Measurements from ENCODE around the gene WNT8A.

Gene WNT8A

DNA sequence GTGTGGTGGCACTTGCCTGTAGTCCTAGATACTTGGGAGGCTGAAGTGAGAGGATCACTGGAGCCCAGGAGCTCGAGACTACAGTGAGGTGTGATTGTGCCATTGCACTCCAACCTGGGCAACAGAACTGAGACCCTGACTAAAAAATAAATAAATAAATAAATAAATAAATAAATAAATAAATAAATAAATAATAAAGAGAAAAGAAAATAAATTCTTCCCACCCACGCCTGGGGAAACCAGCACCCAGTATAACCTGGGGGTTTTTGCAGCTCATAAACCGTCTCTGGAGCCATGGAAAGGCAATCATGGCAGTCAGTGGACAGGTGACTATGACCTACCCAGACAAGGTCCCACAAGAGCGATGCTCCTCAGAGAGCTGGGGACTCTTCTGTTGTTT is 7.9 kb downstream of the WNT8A start:
- DNase-seq (ENCODE audit: low read depth, low spot score), result no peak

GRCh38 chr5:138092301-138092700 is 8.5 kb downstream of the WNT8A start:
- DNase-seq (ENCODE audit: low read depth, low spot score), result no peak

DNA sequence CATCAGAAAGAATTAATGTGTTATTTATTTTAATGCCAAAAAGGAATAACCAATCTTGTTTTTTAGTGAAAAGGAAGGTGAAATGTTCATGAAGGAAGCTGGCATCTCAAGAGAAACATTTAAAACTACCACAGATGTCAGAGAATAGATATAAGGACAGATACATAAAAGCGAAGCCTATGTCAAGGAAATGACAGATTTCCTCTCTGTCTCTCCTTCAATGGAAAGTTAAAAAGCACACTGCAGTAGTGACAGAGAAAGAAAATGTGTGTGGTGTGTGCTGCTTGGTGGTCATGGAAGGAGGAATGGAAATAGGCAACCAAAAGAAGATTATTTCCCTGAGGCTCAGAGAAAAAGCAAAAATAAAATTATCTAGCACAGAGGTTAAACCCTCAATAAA is 9.2 kb downstream of the WNT8A start:
- DNase-seq (ENCODE audit: low read depth, low spot score), result no peak

GRCh38 chr5:138095100-138095907 is 11.5 kb downstream of the WNT8A start:
- DNase-seq (ENCODE audit: low read depth, low spot score), result no peak

GRCh38 chr5:138096363-138096762 is 12.5 kb downstream of the WNT8A start:
- DNase-seq (ENCODE audit: low read depth, low spot score), result no peak

DNA sequence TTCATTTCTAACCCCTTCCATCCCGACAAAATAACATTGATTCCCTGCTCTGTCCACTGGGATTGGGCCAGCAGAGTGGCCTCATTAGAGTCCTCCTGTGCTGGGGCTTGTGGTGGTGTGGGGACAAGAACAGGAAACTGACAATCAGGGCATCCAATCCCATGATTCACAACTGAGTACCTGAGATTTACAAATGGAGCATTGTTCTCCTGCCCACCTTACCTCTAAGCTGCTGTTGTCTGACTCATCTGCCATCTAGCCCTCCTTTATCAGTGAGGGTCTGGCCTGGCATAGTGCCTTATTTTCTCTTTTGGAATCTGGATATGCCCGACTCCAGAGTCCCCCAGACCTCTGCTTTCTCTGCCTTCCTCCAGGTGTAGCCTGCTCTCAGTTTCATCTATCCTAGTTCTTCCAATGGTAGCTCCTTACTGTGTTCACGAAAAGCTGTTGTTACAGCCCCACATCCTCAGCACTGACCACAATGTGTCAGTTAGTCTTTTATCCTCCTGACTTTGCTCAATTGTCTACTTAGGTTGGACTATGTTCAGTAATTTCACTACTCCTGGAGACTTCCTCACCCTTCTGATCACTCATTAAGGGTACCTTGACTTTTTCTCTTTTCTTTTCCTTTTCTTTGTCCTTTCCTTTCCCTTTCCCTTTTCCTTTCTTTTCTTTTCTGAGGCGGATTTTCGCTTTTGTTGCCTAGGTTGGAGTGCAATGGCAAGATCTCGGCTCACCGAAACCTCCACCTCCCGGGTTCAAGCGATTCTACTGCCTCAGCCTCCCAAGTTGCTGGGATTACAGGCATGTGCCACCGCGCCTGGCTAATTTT is 13.4 kb downstream of the WNT8A start:
- no peak for DNase-seq (ENCODE audit: low read depth, low spot score)

- no peak for DNase-seq (ENCODE audit: low read depth, low spot score)
Measured at GRCh38 chr5:138102454-138103318, 18.9 kb downstream of the WNT8A start.

DNA sequence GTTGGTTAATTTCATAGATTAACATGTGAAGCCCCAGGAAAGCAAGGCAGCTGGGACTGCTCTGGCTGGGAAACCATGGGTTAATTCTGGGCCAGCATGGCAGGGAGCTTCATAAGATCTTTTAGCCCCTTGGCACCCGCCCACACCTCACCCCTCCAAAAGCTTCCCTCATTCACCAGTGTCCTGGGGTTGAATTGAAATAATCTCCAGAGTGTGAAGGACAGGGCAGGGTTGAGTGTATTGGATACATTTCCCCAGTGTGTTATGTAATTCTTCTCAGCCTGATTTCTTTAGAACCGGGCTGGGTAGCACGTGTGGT is 19.4 kb downstream of the WNT8A start:
- DNase-seq (ENCODE audit: low read depth, low spot score), result no peak

GRCh38 chr5:138105709-138106108 is 21.9 kb downstream of the WNT8A start:
- DNase-seq (ENCODE audit: low read depth, low spot score), result no peak

DNA sequence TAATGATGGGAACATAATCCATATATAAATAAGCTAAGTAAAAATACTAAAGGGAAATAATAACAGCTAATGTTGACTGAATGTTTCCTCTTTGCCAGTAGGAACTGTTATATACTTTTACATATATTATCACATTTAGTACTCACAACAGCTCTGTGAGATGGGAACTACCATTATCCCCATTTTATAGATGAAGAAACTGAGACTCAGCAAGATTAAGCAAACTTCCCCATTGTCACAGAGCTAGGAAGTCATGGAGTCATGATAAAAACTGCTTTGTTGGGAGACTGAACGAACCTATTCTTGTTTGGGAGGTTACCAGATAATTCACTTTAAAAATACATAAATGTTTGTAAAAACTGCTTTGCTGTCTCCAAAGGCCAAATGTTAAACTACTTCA is 23.4 kb downstream of the WNT8A start:
- DNase-seq (ENCODE audit: low read depth, low spot score), result no peak

DNA sequence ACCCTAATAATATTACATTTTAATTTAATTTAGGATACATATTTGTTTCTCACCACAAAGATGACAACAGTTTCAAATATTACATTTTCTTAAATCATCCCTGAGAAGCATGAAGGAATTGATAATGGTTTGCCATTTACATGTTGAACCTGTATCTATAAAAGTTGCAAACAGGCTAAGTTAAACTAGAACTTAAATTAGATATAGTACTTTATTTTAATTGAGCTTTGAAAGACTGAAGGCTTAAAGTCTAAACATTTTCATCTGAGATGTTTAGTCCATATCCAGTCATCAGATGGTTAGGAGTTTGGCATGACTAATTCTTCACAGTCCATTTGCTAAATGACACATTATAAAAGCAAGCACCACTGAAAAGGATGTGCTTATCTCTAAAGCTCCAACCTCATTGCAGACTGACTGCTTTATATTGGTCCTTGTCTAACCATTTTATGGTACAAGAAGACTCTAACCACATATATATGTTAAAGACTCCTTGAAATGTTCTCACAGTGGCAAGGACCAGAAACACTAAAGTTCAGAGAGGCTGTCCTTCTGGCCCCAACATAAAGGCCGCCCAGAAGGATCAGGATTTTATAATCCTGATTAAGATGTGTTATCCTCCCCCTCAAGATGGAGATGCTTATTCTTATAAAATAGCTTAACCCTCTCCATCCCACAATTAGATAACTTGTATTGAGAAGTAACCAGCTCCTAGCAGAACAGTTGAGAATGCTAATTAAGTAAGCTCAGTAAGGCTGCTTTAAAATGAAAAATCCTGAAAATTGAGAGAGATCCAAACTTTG is 25.8 kb downstream of the WNT8A start:
- peak; percentile 20 for DNase-seq (ENCODE audit: low read depth, low spot score)

DNA sequence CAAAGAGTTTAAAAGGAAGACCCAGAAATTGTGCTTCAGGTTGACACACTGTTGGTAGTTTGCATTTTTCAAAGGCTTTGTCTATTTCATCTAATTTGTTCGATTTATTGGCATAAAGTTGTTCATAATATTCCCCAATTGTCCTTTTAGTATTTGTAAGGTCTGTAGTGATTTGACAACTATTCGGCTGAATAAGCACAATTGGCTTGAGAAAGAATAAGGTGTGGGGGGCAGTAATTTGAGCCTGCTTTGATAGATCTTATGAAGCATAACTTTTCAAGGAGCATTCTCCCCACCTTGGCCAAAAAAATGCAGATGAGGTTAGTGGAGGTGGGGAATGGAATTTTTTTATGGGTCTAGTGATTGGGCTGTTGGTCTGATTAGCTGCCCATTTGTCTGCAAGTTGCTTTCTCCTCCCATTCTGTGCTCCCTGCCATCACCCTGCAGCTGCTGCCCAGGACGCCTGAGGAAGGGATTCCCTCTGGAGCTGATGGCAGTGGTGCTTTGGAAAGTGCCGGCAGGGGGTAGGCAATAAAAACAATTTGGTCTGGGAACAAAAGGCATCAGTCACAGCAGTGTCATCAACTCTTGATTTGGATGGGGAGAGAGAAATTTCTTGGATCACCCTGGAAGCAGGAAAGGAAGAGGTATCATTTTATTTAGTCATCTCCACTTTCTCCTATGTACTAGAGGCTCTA is 26.6 kb downstream of the WNT8A start:
- peak; percentile 39 for DNase-seq (ENCODE audit: low read depth, low spot score)

- no peak for DNase-seq (ENCODE audit: low read depth, low spot score)
Measured at GRCh38 chr5:138111181-138111580, 27.3 kb downstream of the WNT8A start.

DNA sequence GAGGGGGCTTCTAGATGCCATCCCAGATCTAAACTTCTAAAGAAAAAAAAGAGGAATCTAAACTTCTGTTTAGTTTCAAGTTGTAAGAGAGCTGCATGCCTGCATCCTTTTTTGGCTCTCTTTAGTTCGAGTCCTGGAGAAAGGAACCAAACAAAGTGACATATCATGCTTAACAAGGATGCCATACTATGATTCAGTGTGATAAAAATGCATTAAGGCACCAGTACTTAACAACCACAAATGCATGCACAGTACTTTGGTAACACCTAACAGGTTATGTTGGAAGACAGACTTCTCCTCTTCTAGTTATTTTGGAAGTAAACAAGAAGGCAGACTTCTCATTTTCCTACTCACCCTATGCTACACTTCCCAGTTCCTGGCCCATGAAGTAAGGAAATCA is 28.1 kb downstream of the WNT8A start:
- DNase-seq (ENCODE audit: low read depth, low spot score), result peak; percentile 69

- no peak for DNase-seq (ENCODE audit: low read depth, low spot score)
Measured at GRCh38 chr5:138115254-138115653, 31.4 kb downstream of the WNT8A start.

DNA sequence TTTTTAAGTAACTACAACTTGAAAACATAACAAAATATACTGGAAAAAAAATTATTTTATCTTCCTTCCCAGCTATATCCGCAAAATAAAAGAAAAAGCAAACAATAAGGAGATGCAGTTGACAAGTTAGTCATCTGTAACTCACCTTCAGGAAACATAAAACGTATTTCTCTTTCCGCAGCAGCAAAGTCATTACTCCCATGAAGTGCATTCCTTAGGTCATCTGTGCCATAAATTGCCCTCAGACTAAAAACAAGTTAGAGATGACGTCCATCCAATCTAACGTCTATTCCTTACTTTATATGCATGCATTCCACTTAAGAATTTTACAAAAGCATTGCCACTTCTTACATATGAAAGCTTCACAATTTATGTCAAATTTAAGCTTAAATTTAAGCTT is 44.5 kb downstream of the WNT8A start:
- DNase-seq (ENCODE audit: low read depth, low spot score), result no peak

- DNase-seq (ENCODE audit: low read depth, low spot score), result no peak
Measured at GRCh38 chr5:138129347-138129746, 45.5 kb downstream of the WNT8A start.

DNA sequence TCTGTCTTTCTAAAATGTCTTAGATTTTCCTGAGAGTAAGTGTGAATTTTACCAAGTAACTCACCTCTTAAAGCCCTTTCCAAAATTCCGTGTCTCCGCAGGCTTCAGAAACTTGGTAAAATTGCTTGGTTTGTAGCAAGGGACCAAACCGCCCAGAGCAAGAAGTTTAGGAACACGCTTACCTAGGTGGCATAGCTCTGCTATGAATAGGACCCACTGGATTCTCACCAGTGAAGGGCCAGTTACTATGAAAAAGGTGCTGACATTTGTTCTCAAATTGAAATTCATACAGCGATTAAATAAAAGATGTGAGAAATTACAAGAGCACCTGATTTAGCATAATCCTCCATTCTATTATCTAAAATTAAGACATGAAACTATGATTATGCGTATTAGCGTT is 48.7 kb downstream of the WNT8A start:
- DNase-seq (ENCODE audit: low read depth, low spot score), result no peak

DNA sequence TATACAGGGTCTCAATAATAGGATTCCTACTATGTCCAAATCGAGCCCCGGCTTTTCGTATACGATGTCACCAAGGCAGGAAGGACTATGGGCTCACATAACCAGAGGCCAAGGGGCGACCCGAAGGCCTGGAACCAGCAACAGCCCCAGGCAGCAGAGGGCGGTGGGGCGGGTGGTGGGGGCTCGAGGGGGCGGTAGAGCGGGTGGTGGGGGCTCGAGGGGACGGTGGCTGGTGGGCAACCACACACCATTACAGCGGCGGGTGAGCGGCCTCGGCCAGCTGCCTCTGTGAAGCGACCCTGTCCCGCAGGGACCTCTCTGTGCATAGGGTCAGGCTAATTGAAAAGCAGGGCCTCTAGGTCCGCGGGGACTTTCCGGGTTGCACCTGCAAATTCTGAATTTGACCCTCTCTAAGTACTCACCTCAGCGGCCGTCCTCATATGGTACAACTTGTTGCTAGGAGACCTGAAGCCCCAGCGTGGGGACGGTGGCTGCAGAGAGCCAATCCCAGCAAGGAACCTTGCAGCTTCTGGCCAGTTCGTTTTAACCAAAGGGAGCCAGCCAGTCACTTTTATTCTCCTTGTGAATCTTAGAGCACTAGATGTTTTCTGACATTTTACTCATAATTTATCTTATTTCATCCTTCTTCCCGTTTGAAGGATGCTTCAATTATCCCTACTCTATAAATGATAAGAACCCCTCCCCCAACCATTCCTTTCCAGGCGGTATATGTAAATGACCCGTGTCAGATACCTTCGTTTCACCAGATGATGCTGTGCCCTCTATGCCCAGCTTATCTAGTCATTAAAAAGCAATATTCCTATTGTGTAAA is 55.3 kb downstream of the WNT8A start, which contains the start of gene NME5:
TSS of gene NME5 (minus strand) at position 480 of the 832 bp plus-strand sequence. CDS start 648 bp downstream, outside the sequence.
- DNase-seq (ENCODE audit: low read depth, low spot score), result peak; percentile 88

DNA sequence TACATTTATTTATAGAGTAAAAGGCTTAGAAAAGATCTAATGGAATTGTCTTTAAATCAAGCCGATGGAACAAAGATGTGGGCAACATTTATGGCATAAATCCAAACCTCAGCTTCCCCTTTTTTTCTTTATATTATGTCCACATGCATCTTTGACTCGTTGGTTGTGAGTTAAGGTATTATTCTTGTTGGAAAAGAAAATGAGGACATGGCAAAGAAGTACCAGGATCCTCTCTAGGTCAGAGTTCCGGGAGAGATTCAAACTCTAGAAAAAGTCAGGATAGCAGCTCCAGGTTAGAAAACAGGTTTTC is 55.9 kb downstream of the WNT8A start:
- no peak for DNase-seq (ENCODE audit: low read depth, low spot score)
